Testis (tissue), 2 donors: ENCODE results near the gene MATK.

Experiments
- POLR2A ChIP-seq: fragments of 450-650 bp; IDR thresholded peaks from one replicate; pipeline ENCODE4 v1.6.1; 2017; ENCODE audit warnings: antibody characterized with exemption, mild to moderate bottlenecking, moderate library complexity
- TF ChIP-seq, protein P1 (sequence below), 3 experiments: fragments of 450-650 bp in 2 of 3; fragments of 200-600 bp in 1 of 3; sonication (generic) in 1 of 3; IDR thresholded peaks; one replicate each; pipeline ENCODE4 v1.5.1; 2016 to 2019; ENCODE audit warnings: antibody characterized with exemption in 3 of 3, mild to moderate bottlenecking in 2 of 3, moderate library complexity in 1 of 3

DNA sequence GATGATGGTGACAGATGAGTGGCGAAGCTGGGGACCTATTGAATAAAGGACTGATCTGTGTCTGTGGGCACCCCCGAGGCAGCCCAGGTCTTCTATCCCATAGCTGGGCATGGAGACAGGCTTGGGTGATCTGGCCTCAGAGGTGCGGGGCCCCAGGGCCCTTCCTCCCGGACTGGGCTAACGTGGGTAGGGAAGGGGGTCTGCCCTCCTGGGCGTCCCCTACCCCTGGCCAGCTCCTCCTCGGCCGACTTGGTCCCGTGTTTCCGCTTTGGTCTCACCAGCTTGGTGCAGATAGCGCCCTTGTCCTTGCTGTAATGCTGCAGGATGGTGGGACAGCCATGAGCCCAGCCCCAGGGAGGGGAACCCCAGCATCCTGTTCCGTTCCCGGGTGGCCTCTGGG, 3.3 kb downstream of the MATK start:
- TF ChIP-seq POLR2A = no peak
- TF ChIP-seq, protein P1, sequence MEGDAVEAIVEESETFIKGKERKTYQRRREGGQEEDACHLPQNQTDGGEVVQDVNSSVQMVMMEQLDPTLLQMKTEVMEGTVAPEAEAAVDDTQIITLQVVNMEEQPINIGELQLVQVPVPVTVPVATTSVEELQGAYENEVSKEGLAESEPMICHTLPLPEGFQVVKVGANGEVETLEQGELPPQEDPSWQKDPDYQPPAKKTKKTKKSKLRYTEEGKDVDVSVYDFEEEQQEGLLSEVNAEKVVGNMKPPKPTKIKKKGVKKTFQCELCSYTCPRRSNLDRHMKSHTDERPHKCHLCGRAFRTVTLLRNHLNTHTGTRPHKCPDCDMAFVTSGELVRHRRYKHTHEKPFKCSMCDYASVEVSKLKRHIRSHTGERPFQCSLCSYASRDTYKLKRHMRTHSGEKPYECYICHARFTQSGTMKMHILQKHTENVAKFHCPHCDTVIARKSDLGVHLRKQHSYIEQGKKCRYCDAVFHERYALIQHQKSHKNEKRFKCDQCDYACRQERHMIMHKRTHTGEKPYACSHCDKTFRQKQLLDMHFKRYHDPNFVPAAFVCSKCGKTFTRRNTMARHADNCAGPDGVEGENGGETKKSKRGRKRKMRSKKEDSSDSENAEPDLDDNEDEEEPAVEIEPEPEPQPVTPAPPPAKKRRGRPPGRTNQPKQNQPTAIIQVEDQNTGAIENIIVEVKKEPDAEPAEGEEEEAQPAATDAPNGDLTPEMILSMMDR (IDR thresholded peaks at IDR 0.05) = no peak
